NT2/D1 (cell line): ENCODE measurements around the gene THPO.
A peak's percentile ranks its signal among the peaks of the same experiment; 100 is the strongest.

Experiments
- DNase-seq: peaks from one replicate; pipeline ENCODE4 v3.0.0-alpha.2; 2011; ENCODE audit warnings: low read depth, low spot score
- H3K27me3 ChIP-seq: 2 replicates; pipeline ENCODE4 v1.6.0; 2011; ENCODE audit warnings: mild to moderate bottlenecking; ENCODE audit not compliant: insufficient read length, insufficient read depth
- H3K36me3 ChIP-seq: 2 replicates; pipeline ENCODE4 v1.6.1; 2011; ENCODE audit warnings: mild to moderate bottlenecking, low read length, mixed read lengths; ENCODE audit not compliant: insufficient read depth, insufficient read length
- H3K4me1 ChIP-seq: 2 replicates; pipeline ENCODE4 v1.5.1; 2011; ENCODE audit not compliant: insufficient read depth, insufficient read length
- H3K4me3 ChIP-seq: 2 replicates; pipeline ENCODE4 v1.5.1; 2011; ENCODE audit warnings: low read depth; ENCODE audit not compliant: insufficient read length
- H3K9ac ChIP-seq: 2 replicates; pipeline ENCODE4 v1.6.0; 2011; ENCODE audit warnings: low read depth; ENCODE audit not compliant: insufficient read length
- H3K9me3 ChIP-seq: 2 replicates; pipeline ENCODE4 v1.5.1; 2011; ENCODE audit warnings: mild to moderate bottlenecking, low read length; ENCODE audit not compliant: insufficient read depth
- SUZ12 ChIP-seq: IDR thresholded peaks from 2 replicates; pipeline ENCODE4 v1.6.1; 2011; ENCODE audit not compliant: insufficient read length, insufficient read depth; ENCODE audit errors: extremely low read depth
- YY1 ChIP-seq: IDR thresholded peaks from 2 replicates; pipeline ENCODE4 v1.6.1; 2011; ENCODE audit not compliant: insufficient read length, insufficient read depth
- ZNF274 ChIP-seq: IDR thresholded peaks from 2 replicates; pipeline ENCODE4 v1.6.1; 2011; ENCODE audit warnings: mild to moderate bottlenecking, low read depth, low read length

The THPO gene

GRCh38 chr3:184378651-184379357, 797 bp upstream of the THPO start:
- Histone ChIP-seq H3K9ac (peak overlapping the region; percentile 65), H3K4me3 (peak overlapping the region; percentile 40), H3K36me3 (no peaks in the 10 kb centered on the region), H3K27me3 (peaks cover 41% of the 10 kb centered on the region), H3K9me3 (no peaks in the 10 kb centered on the region), H3K4me1 (peaks cover 29% of the 10 kb centered on the region)
- no peak for TF ChIP-seq SUZ12
- no peak for TF ChIP-seq YY1
- no peak for TF ChIP-seq ZNF274
- DNase-seq: no peak

- DNase-seq: no peak
- TF ChIP-seq SUZ12: no peak
- no peak for TF ChIP-seq YY1
- no peak for TF ChIP-seq ZNF274
Observed at GRCh38 chr3:184377374-184377773, 633 bp downstream of the THPO start.

GRCh38 chr3:184375747-184376461, 2.1 kb downstream of the THPO start:
- Histone ChIP-seq H3K9ac (no peak overlapping the region), H3K9me3 (no peaks in the 10 kb centered on the region), H3K36me3 (peaks cover 5% of the 10 kb centered on the region), H3K4me1 (peaks cover 27% of the 10 kb centered on the region), H3K4me3 (no peak overlapping the region), H3K27me3 (peaks cover 19% of the 10 kb centered on the region)
- no peak for TF ChIP-seq SUZ12
- no peak for TF ChIP-seq ZNF274
- no peak for TF ChIP-seq YY1
- DNase-seq: no peak

More at GRCh38 chr3:184377374-184377773, 633 bp downstream of the THPO start:
- Histone ChIP-seq H3K4me3 (peak overlapping the region; percentile 37), H3K4me1 (peaks cover 31% of the 10 kb centered on the region), H3K36me3 (peaks cover 4% of the 10 kb centered on the region), H3K9ac (peak overlapping the region; percentile 66), H3K9me3 (no peaks in the 10 kb centered on the region), H3K27me3 (peaks cover 33% of the 10 kb centered on the region)

GRCh38 chr3:184373422-184373821, 4.6 kb downstream of the THPO start:
- H3K4me1 ChIP-seq: peaks cover 18% of the 10 kb centered on the region
- no peak overlapping the region for H3K4me3 ChIP-seq
- TF ChIP-seq ZNF274 (no peak), SUZ12 (no peak), YY1 (no peak)

GRCh38 chr3:184372911-184373310, 5.1 kb downstream of the THPO start:
- Histone ChIP-seq H3K4me3 (no peak overlapping the region), H3K27me3 (no peaks in the 10 kb centered on the region), H3K9me3 (no peaks in the 10 kb centered on the region), H3K4me1 (peaks cover 14% of the 10 kb centered on the region), H3K9ac (no peak overlapping the region), H3K36me3 (peaks cover 27% of the 10 kb centered on the region)
- TF ChIP-seq SUZ12 (no peak), ZNF274 (no peak), YY1 (no peak)
- DNase-seq: no peak

More at GRCh38 chr3:184373422-184373821, 4.6 kb downstream of the THPO start:
- Histone ChIP-seq H3K9ac (no peak overlapping the region), H3K36me3 (peaks cover 22% of the 10 kb centered on the region), H3K9me3 (no peaks in the 10 kb centered on the region), H3K27me3 (peaks cover 3% of the 10 kb centered on the region)
- no peak for DNase-seq

- no peak overlapping the region for H3K9ac ChIP-seq
Observed at GRCh38 chr3:184372296-184372821, 5.6 kb downstream of the THPO start.

GRCh38 chr3:184371570-184372018, 6.4 kb downstream of the THPO start:
- no peak overlapping the region for H3K9ac ChIP-seq
- H3K27me3 ChIP-seq: no peaks in the 10 kb centered on the region
- H3K4me3 ChIP-seq: no peak overlapping the region
- H3K4me1 ChIP-seq: peaks cover 9% of the 10 kb centered on the region
- DNase-seq: peak; percentile 91
- no peaks in the 10 kb centered on the region for H3K9me3 ChIP-seq
- H3K36me3 ChIP-seq: peaks cover 38% of the 10 kb centered on the region
- no peak for TF ChIP-seq SUZ12
- TF ChIP-seq ZNF274: no peak
- no peak for TF ChIP-seq YY1

More at GRCh38 chr3:184372296-184372821, 5.6 kb downstream of the THPO start:
- Histone ChIP-seq H3K4me1 (peaks cover 11% of the 10 kb centered on the region), H3K4me3 (no peak overlapping the region), H3K36me3 (peaks cover 31% of the 10 kb centered on the region), H3K27me3 (no peaks in the 10 kb centered on the region), H3K9me3 (no peaks in the 10 kb centered on the region)
- DNase-seq: no peak
- TF ChIP-seq ZNF274: no peak
